ENCODE data around the gene GOSR1.

DNA sequence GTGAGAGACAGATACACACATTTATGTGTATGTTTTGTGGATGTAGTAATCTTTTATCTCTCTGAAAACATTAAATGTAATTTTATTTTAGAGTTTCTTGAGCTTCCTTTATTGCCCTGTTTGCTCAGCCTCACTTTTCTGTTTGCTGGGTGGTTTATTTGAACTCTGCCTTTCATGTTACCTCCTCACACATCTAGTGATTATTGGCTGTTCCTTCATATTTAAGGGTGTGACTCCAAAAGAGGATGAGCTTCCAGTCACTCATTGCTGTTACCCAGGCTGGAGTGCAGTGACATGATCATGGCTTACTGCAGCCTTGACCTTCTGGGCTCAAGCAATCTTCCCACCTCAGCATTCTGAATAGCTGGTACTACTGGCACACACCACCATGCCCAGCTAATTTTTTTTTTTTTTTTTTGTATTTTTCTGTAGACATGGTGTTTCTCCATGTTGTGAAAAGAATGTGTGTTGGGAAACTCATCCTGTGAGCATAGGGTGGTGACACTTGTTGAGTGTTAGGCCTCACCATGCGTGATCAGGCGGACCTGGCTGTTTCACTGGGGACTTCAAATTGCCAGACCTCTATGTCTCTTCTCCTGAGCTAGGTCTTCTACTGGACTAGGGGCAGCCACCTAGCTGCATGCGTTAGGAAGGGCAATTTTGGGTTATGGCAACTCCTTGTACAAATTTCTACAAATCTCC is 37.8 kb downstream of the GOSR1 start:
- TF ChIP-seq CTCF (IDR thresholded peaks at IDR 0.05; ENCODE audit: insufficient read depth, low read length, poor library complexity, severe bottlenecking) (no peak), EZH2phosphoT487 (conservative IDR thresholded peaks at IDR 0.05; ENCODE audit: low read length) (no peak)
